Endothelial cell of umbilical vein (primary cell): ENCODE results near the gene SIRT3. TPM values are rescaled to one million over a fixed set of nuclear protein-coding genes. Genes with fewer than 3 reads are reported as not detected.
"Not testable (repeated sequence)": the region's sequence is repeated elsewhere in the genome, so short reads cannot be mapped to it uniquely, and the experiment has no call there.

Experiments
- BruUV-seq: library from RNA; stranded (reverse); fragments of 400-500 nt; replicated peaks from 2 replicates; lab custom pipeline; 2021; lab: Mats Ljungman, UMichigan
- CTCF ChIA-PET: fragments of 300-600, 350-600 bp; sonication (Branson Sonifier 250); formaldehyde crosslinking; loops from one replicate; lab custom pipeline; 2021; ENCODE audit warnings: antibody characterized with exemption, inconsistent platforms; lab: Charles Lee
- POLR2A ChIA-PET: fragments of 300-600, 350-600 bp; sonication (Branson Sonifier 250); formaldehyde crosslinking; loops from one replicate; lab custom pipeline; 2021; ENCODE audit warnings: antibody characterized with exemption, inconsistent platforms; lab: Charles Lee
- DNase-seq: peaks from one replicate; pipeline ENCODE4 v3.0.0-alpha.2; 2011; ENCODE audit warnings: low read depth, low spot score
- FAIRE-seq: peaks from 2 replicates; lab custom pipeline; 2011; peaks lifted over from hg19 to GRCh38; lab: Jason Lieb, UNC
- H2AFZ ChIP-seq: 2 replicates; pipeline ENCODE4 v1.6.0; 2012; ENCODE audit warnings: low read depth, low read length, control low read depth, inconsistent platforms
- H3K27ac ChIP-seq: 2 replicates; pipeline ENCODE4 v1.5.1; 2011; ENCODE audit warnings: low read depth, mild to moderate bottlenecking, control low read depth, low read length, moderate library complexity; ENCODE audit not compliant: insufficient read depth
- H3K27me3 ChIP-seq, 2 experiments: 2 replicates each; pipeline versions ENCODE4 v1.6.0 to v1.6.1; 2011; ENCODE audit warnings: low read length in 2 of 2, mixed read lengths in 1 of 2; ENCODE audit not compliant: control insufficient read depth in 2 of 2, insufficient read depth in 2 of 2
- H3K36me3 ChIP-seq, 2 experiments: 2 replicates in 1 of 2; 3 replicates in 1 of 2; pipeline ENCODE4 v1.5.1; 2011; ENCODE audit warnings: low read length in 2 of 2, mild to moderate bottlenecking in 1 of 2, moderate library complexity in 1 of 2; ENCODE audit not compliant: control insufficient read depth in 2 of 2, insufficient read depth in 2 of 2; ENCODE audit errors: extremely low read depth in 1 of 2
- H3K4me1 ChIP-seq: 3 replicates; pipeline ENCODE4 v1.5.1; 2011; ENCODE audit warnings: mild to moderate bottlenecking, low read length; ENCODE audit not compliant: control insufficient read depth, insufficient read depth; ENCODE audit errors: extremely low read depth
- H3K4me2 ChIP-seq: 2 replicates; pipeline ENCODE4 v1.6.1; 2011; ENCODE audit warnings: low read length, control low read depth, mixed read lengths; ENCODE audit not compliant: insufficient read depth
- H3K4me3 ChIP-seq, 3 experiments: fragments of 200-600 bp in 1 of 3; sonication (generic), shearing (Covaris generic) in 1 of 3; replicated peaks in 1 of 3; 2 replicates each; pipeline ENCODE4 v1.5.1; 2011 to 2016; ENCODE audit warnings: control low read depth in 3 of 3, low read length in 3 of 3, mild to moderate bottlenecking in 2 of 3, inconsistent platforms in 1 of 3, low read depth in 1 of 3, moderate library complexity in 1 of 3; ENCODE audit not compliant: insufficient read depth in 1 of 3
- H3K79me2 ChIP-seq: 2 replicates; pipeline ENCODE4 v1.6.0; 2012; ENCODE audit warnings: low read length, inconsistent platforms; ENCODE audit not compliant: control insufficient read depth, insufficient read depth
- H3K9ac ChIP-seq: replicated peaks from 2 replicates; pipeline ENCODE3; 2011; ENCODE audit warnings: low read length, control low read depth; ENCODE audit not compliant: insufficient read depth; ENCODE audit errors: extremely low read depth
- H3K9me1 ChIP-seq: replicated peaks from 3 replicates; pipeline ENCODE4 v1.6.0; 2011; ENCODE audit warnings: mild to moderate bottlenecking, low read length; ENCODE audit not compliant: control insufficient read depth, insufficient read depth; ENCODE audit errors: extremely low read depth
- H3K9me3 ChIP-seq: replicated peaks from 2 replicates; pipeline ENCODE4 v1.5.1; 2012; ENCODE audit warnings: low read length, inconsistent platforms; ENCODE audit not compliant: control insufficient read depth, insufficient read depth
- H4K20me1 ChIP-seq: replicated peaks from 2 replicates; pipeline ENCODE3; 2011; ENCODE audit warnings: mild to moderate bottlenecking, low read length; ENCODE audit not compliant: control insufficient read depth, insufficient read depth; ENCODE audit errors: extremely low read depth
- CTCF ChIP-seq, 2 donors: IDR thresholded peaks; 1 replicate in 1 of 2; 2 replicates in 1 of 2; pipeline ENCODE4 v1.5.1; 2011; ENCODE audit warnings: low read length in 2 of 2, mild to moderate bottlenecking in 2 of 2, moderate library complexity in 2 of 2, control low read depth in 1 of 2, inconsistent platforms in 1 of 2, low read depth in 1 of 2; ENCODE audit not compliant: insufficient read depth in 1 of 2; ENCODE audit errors: extremely low read depth in 1 of 2
- EZH2 ChIP-seq: IDR thresholded peaks from 2 replicates; pipeline ENCODE4 v1.6.1; 2012; ENCODE audit warnings: borderline replicate concordance, low read depth, mild to moderate bottlenecking, moderate library complexity, low read length, inconsistent platforms; ENCODE audit not compliant: severe bottlenecking
- FOS ChIP-seq: IDR thresholded peaks from 2 replicates; pipeline ENCODE4 v1.6.1; 2011; ENCODE audit warnings: mild to moderate bottlenecking, low read length, moderate library complexity, borderline replicate concordance; ENCODE audit not compliant: insufficient read depth
- GATA2 ChIP-seq: IDR thresholded peaks from 2 replicates; pipeline ENCODE4 v1.7.0; 2011; ENCODE audit warnings: low read depth, mild to moderate bottlenecking, moderate library complexity, mixed read lengths, low read length; ENCODE audit not compliant: insufficient read length, insufficient read depth
- JUN ChIP-seq: IDR thresholded peaks from 2 replicates; pipeline ENCODE4 v1.6.1; 2011; ENCODE audit warnings: borderline replicate concordance, low read depth; ENCODE audit not compliant: insufficient read length, insufficient read depth
- MAX ChIP-seq: IDR thresholded peaks from 2 replicates; pipeline ENCODE4 v1.6.1; 2011; ENCODE audit not compliant: insufficient read depth, insufficient read length
- MYC ChIP-seq: IDR thresholded peaks from one replicate; pipeline ENCODE4 v1.6.1; 2011; ENCODE audit warnings: mild to moderate bottlenecking, low read depth, low read length
- POLR2A ChIP-seq: IDR thresholded peaks from 2 replicates; pipeline ENCODE4 v1.6.1; 2012; ENCODE audit warnings: low read depth, mild to moderate bottlenecking, control low read depth, low read length
- POLR2AphosphoS5 ChIP-seq: IDR thresholded peaks from 2 replicates; pipeline ENCODE4 v1.6.1; 2012; ENCODE audit warnings: low read depth, mild to moderate bottlenecking, control low read depth, low read length, moderate library complexity; ENCODE audit not compliant: insufficient read depth
- dilution Hi-C: fragments of 300-500 bp; cut with MboI; formaldehyde crosslinking; loops from one replicate; pipeline ENCODE4 v1.15.0; 2019; ENCODE audit warnings: low sequenced_read_pairs; ENCODE audit not compliant: extremely low pct_ligation_motif_present
- intact Hi-C: fragments of 100-400 bp; cut with micrococcal nuclease; formaldehyde crosslinking; loops from one replicate; pipeline ENCODE4 v1.10.0; 2022
- polyA plus RNA-seq, 4 experiments: library from polyadenylated mRNA; depleted of rRNA in 3 of 4; stranded (reverse) in 3 of 4; unstranded in 1 of 4; fragments of >200 nt; gene quantifications; 2 replicates each; pipeline versions ENCODE4 v1.2.1 to v1.2.3, GENCODE V29; 2011 to 2012; ENCODE audit warnings: missing spikeins in 1 of 4
- total RNA-seq: library from RNA; stranded (reverse); gene quantifications from 2 replicates; pipeline ENCODE4 v1.2.3, GENCODE V29; 2021

SIRT3 gene
- total and polyA plus RNA-seq, 2 donors (not counting 3 experiments of a cell fraction or from before 2014, with no cell fraction given), result 12.0 to 18.3 TPM

DNA sequence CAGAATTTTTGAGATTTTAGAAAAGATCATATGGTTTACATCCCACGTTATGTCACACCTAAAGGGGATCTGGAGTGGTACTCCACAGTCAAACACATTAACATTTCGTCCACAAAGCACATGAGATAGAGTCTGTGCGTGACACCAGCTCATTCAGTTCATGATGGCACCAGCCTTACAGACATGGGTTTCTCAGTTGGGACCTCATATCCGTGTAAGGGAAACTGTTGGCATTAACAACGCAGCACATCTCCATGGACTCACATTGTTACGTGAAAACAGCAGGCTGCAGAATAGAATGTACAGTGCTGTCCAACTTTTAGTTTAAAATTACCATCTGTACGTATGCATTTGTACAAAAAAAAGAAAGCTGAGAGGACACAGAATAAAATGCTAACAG lies 14.6 kb downstream of the SIRT3 start:
- BruUV-seq, result no TSS peak

GRCh38 chr11:220641-221215 lies 15.4 kb downstream of the SIRT3 start:
- H3K27ac ChIP-seq, H3K4me2 ChIP-seq, intact Hi-C loops, POLR2A ChIA-PET, H4K20me1 ChIP-seq, H3K9ac ChIP-seq, CTCF ChIA-PET, H3K27me3 ChIP-seq, H3K4me1 ChIP-seq, H3K9me1 ChIP-seq, H3K9me3 ChIP-seq, BruUV-seq, dilution Hi-C loops, H3K36me3 ChIP-seq, H3K79me2 ChIP-seq, H3K4me3 ChIP-seq, DNase-seq, H2AFZ ChIP-seq: not testable (repeated sequence)
- peak; percentile 77 for FAIRE-seq

More for the DNA sequence above, 14.6 kb downstream of the SIRT3 start:
- Histone ChIP-seq H3K9me1 (no peaks in the 10 kb centered on the region), H3K36me3 (peaks cover 0 to 3% of the 10 kb centered on the region in 2 experiments), H3K4me3 (no peak overlapping the region), H3K4me1 (no peaks in the 10 kb centered on the region), H4K20me1 (no peaks in the 10 kb centered on the region), H3K9me3 (no peaks in the 10 kb centered on the region), H2AFZ (no peak overlapping the region), H3K4me2 (no peak overlapping the region), H3K9ac (no peak overlapping the region), H3K79me2 (no peaks in the 10 kb centered on the region), H3K27me3 (no peaks in the 10 kb centered on the region), H3K27ac (no peak overlapping the region)
- ChIA-PET CTCF (no interaction called here), POLR2A (no interaction called here)
- FAIRE-seq, result peak; percentile 33
- intact Hi-C loops, result no loop called here
- no peak for TF ChIP-seq GATA2
- no peak for TF ChIP-seq POLR2AphosphoS5
- no peak for TF ChIP-seq CTCF (IDR thresholded peaks at IDR 0.05; ENCODE audit: extremely low read depth in 1 of 2, insufficient read depth in 1 of 2, low read depth in 1 of 2, low read length in 2 of 2)
- TF ChIP-seq POLR2A, result no peak
- no peak for TF ChIP-seq JUN
- no peak for TF ChIP-seq EZH2
- no peak for TF ChIP-seq FOS
- no peak for TF ChIP-seq MAX
- no peak for TF ChIP-seq MYC
- dilution Hi-C loops, result no loop called here
- DNase-seq, result no peak
